H1 (cell line): ENCODE results near the gene GALNT2. TPM values are rescaled to one million over a fixed set of nuclear protein-coding genes. Genes with fewer than 3 reads are reported as not detected.

Experiments used
- ASH2L ChIP-seq: fragments of 200-600, 300-600 bp; sonication (generic); IDR thresholded peaks from one replicate; pipeline ENCODE4 v1.7.1; 2017; ENCODE audit warnings: low read length
- BCL11A ChIP-seq, 2 experiments: IDR thresholded peaks; one replicate each; pipeline ENCODE4 v1.6.1; 2011; ENCODE audit warnings: low read depth in 2 of 2, low read length in 2 of 2, mild to moderate bottlenecking in 2 of 2
- BRCA1 ChIP-seq: IDR thresholded peaks from 2 replicates; pipeline ENCODE4 v1.6.1; 2012; ENCODE audit warnings: low read depth, low read length, improper control_type of control experiment
- CHD7 ChIP-seq: fragments of 300-600 bp; sonication (generic); IDR thresholded peaks from 2 replicates; pipeline ENCODE4 v1.7.1; 2012; ENCODE audit warnings: low read length, moderate library complexity, mild to moderate bottlenecking, inconsistent platforms; ENCODE audit not compliant: insufficient replicate concordance
- JUND ChIP-seq: IDR thresholded peaks from 2 replicates; pipeline ENCODE4 v1.6.1; 2011; ENCODE audit warnings: mild to moderate bottlenecking, improper control_type of control experiment, low read length
- RXRA ChIP-seq: IDR thresholded peaks from 2 replicates; pipeline ENCODE4 v1.6.1; 2011; ENCODE audit warnings: low read depth, mild to moderate bottlenecking, low read length, moderate library complexity; ENCODE audit not compliant: insufficient read depth
- SP4 ChIP-seq: IDR thresholded peaks from 2 replicates; pipeline ENCODE4 v1.6.1; 2012; ENCODE audit warnings: low read length, inconsistent platforms
- polyA plus RNA-seq, 7 experiments: library from polyadenylated mRNA; depleted of rRNA in 3 of 7; stranded (reverse) in 5 of 7; unstranded in 2 of 7; fragments of >200 nt in 5 of 7; fragments of 200-250 nt in 2 of 7; gene quantifications; 1 replicate in 5 of 7; 2 replicates in 1 of 7; 4 replicates in 1 of 7; pipeline versions ENCODE4 v1.2.1 to v1.2.3, GENCODE V29; 2011 to 2013; ENCODE audit warnings: missing spikeins in 2 of 7, mixed read lengths in 2 of 7
- total RNA-seq: library from RNA; stranded (reverse); fragmentation: NEBNext Ultra II Directional; extraction: Animal tissue kit (Norgen Biotek cat#: 25700); gene quantifications from 2 replicates; pipeline ENCODE4 v1.2.1, GENCODE V29; 2021

The GALNT2 gene
- total and polyA plus RNA-seq, 2 of the 8 experiments (the other 6 are each of a cell fraction or from before 2014, with no cell fraction given), result 34.5 to 75.3 TPM

GRCh38 chr1:230323686-230324085, 256.6 kb downstream of the GALNT2 start (continued):
- TF ChIP-seq CHD7, result no peak
- no peak for TF ChIP-seq BRCA1
- no peak for TF ChIP-seq RXRA
- no peak for TF ChIP-seq ASH2L
- TF ChIP-seq SP4, result no peak
- TF ChIP-seq BCL11A (IDR thresholded peaks at IDR 0.05; ENCODE audit: low read depth in 2 of 2, low read length in 2 of 2), result no peak
- TF ChIP-seq JUND, result no peak
